Measurements from ENCODE around the gene PMF1.

DNA sequence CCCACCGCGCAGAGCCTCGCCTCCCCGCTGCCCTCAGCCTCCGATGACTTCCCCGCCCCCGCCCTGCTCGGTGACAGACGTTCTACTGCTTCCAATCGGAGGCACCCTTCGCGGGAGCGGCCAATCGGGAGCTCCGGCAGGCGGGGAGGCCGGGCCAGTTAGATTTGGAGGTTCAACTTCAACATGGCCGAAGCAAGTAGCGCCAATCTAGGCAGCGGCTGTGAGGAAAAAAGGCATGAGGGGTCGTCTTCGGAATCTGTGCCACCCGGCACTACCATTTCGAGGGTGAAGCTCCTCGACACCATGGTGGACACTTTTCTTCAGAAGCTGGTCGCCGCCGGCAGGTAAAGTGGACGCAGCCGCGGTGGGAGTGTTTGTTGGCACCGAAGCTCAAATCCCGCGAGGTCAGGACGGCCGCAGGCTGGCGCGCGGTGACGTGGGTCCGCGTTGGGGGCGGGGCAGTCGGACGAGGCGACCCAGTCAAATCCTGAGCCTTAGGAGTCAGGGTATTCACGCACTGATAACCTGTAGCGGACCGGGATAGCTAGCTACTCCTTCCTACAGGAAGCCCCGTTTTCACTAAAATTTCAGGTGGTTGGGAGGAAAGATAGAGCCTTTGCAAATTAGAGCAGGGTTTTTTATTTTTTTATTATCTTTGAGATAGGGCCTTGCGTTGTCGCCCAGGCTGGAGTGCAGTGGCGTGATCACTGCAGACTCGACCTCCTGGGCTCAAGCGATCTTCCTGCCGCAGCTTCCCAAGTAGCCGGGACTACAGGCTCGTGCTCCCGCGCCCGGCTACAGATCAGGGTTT, at the start of gene PMF1:
- TF ChIP-seq POLR2A (IDR thresholded peaks at IDR 0.05; ENCODE audit: low read depth, low read length) = peak; percentile 91
- TF ChIP-seq TAF1 (IDR thresholded peaks at IDR 0.05; ENCODE audit: borderline replicate concordance, low read depth, low read length) = no peak; the same call in 1 of the 2 replicates
